WERI-Rb-1 (cell line): ENCODE results near the gene TSGA10IP.

Source experiments
- DNase-seq: peaks from one replicate; pipeline ENCODE4 v3.0.0-alpha.2; 2020
- H3K27ac ChIP-seq: fragments of 250-450 bp; sonication (Bioruptor Pico); 2 replicates; pipeline ENCODE4 v1.5.1; 2020; ENCODE audit warnings: mild to moderate bottlenecking, moderate library complexity
- H3K27me3 ChIP-seq: fragments of 250-450 bp; sonication (Bioruptor Pico); 2 replicates; pipeline ENCODE4 v1.5.1; 2021; ENCODE audit warnings: mild to moderate bottlenecking, low read depth, moderate library complexity; ENCODE audit not compliant: insufficient read depth, severe bottlenecking
- H3K36me3 ChIP-seq: fragments of 250-450 bp; sonication (Bioruptor Pico); 2 replicates; pipeline ENCODE4 v1.5.1; 2020; ENCODE audit warnings: mild to moderate bottlenecking, moderate library complexity
- H3K4me3 ChIP-seq: 2 replicates; pipeline ENCODE4 v1.5.1; 2011; ENCODE audit warnings: low read depth, mild to moderate bottlenecking, control low read depth, low read length
- H3K9me3 ChIP-seq: fragments of 250-450 bp; sonication (Bioruptor Pico); 2 replicates; pipeline ENCODE4 v1.5.1; 2021; ENCODE audit warnings: mild to moderate bottlenecking, moderate library complexity; ENCODE audit not compliant: severe bottlenecking
- TF ChIP-seq, protein P1 (sequence below): IDR thresholded peaks from 2 replicates; pipeline ENCODE4 v1.5.1; 2011; ENCODE audit warnings: low read depth, mild to moderate bottlenecking, control low read depth, inconsistent platforms, low read length

TSGA10IP gene

DNA sequence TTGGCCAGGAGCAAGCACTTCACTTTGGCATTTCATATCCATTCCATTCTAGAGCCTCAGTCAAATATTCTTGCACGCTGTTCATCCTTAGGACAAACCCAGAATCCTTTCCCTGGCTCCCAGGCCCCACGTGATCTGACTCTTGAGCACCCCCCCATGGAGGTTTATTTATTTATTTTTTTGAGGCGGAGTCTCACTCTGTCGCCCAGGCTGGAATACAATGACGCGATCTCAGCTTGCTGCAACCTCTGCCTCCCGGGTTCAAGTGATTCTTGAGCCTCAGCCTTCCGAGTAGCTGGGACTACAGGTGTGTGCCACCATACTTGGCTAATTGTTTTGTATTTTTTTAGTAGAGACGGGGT, 12.7 kb upstream of the TSGA10IP start:
- no peaks in the 10 kb centered on the region for H3K9me3 ChIP-seq
- peak; percentile 31 for DNase-seq
- H3K4me3 ChIP-seq, result no peak overlapping the region
- H3K27ac ChIP-seq, result no peak overlapping the region
- TF ChIP-seq, protein P1, sequence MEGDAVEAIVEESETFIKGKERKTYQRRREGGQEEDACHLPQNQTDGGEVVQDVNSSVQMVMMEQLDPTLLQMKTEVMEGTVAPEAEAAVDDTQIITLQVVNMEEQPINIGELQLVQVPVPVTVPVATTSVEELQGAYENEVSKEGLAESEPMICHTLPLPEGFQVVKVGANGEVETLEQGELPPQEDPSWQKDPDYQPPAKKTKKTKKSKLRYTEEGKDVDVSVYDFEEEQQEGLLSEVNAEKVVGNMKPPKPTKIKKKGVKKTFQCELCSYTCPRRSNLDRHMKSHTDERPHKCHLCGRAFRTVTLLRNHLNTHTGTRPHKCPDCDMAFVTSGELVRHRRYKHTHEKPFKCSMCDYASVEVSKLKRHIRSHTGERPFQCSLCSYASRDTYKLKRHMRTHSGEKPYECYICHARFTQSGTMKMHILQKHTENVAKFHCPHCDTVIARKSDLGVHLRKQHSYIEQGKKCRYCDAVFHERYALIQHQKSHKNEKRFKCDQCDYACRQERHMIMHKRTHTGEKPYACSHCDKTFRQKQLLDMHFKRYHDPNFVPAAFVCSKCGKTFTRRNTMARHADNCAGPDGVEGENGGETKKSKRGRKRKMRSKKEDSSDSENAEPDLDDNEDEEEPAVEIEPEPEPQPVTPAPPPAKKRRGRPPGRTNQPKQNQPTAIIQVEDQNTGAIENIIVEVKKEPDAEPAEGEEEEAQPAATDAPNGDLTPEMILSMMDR, result no peak
- no peaks in the 10 kb centered on the region for H3K27me3 ChIP-seq
- H3K36me3 ChIP-seq, result no peaks in the 10 kb centered on the region

DNA sequence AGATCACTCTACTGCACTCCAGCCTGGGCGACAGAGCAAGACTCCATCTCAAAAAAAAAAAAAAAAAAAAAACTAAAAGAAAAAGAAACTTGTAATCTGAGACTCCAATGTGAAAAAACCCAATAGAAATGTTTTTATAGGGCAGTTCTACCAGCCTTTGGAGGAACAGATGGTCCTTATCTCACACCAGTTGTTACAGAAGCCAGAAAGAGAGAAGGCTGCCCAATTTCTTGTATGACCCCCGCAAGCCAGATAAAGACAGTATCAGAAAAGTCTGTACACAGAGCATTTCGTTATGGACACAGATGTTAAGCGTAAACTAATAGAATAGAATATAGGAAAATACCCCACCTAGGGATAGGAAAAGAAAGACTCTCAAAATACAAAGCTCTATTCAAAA, 11.3 kb upstream of the TSGA10IP start:
- no peak overlapping the region for H3K27ac ChIP-seq
- DNase-seq, result no peak
- no peaks in the 10 kb centered on the region for H3K36me3 ChIP-seq
- H3K9me3 ChIP-seq, result no peaks in the 10 kb centered on the region
- H3K27me3 ChIP-seq, result no peaks in the 10 kb centered on the region
- TF ChIP-seq, protein P1, result no peak
- H3K4me3 ChIP-seq, result no peak overlapping the region

DNA sequence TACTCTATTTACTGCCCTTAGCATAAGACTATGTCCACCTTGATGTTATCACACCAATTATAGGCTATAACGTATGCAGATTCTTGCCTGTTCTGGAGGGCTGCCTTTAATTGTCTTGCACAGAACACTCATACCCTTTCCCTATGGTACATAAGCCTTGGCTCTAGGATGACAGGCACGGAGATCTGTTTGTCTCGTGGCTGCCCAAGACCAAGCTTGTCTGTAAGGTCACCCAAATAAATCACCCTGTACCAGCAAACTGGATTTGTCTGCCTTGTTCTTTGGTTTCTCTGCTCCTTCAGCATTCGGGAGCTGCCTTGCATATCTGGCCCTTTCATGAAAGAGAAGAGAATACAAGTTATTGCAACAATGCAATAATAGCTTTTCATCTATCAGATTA, 7.5 kb upstream of the TSGA10IP start:
- DNase-seq, result no peak
- H3K27me3 ChIP-seq, result no peaks in the 10 kb centered on the region

DNA sequence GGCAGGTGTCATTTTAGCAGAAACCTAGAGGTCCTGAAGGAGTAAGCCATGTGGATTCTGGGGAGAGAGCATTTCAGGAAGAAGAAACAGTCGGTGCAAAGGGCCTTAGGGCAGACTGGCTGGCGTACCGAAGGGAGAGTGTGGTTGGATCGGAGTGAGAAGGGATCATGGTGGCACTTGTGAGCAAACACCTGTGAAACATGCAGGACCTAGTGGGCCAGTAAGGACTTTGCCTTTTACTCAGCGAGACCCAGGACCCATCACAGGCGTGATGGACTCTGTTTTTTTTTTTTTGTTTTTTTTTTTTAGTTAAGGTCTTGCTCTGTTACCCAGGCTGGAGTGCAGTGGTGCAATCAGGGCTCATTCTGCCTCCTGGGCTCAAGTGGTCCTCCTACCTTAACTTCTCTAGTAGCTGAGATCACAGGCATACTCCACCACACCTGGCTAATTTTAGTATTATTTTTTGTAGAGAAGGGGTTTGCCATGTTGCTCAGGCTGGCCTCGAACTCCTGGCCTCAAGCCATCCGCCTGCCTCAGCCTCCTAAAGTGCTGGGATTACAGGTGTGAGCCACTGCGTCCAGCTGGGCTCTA, 3.5 kb upstream of the TSGA10IP start:
- H3K36me3 ChIP-seq, result no peaks in the 10 kb centered on the region
- DNase-seq, result no peak
- H3K4me3 ChIP-seq, result no peak overlapping the region
- no peaks in the 10 kb centered on the region for H3K9me3 ChIP-seq
- H3K27me3 ChIP-seq, result no peaks in the 10 kb centered on the region
- no peak overlapping the region for H3K27ac ChIP-seq
- TF ChIP-seq, protein P1, result no peak

More for the DNA sequence above, 7.5 kb upstream of the TSGA10IP start:
- Histone ChIP-seq H3K27ac (no peak overlapping the region), H3K36me3 (no peaks in the 10 kb centered on the region), H3K4me3 (no peak overlapping the region), H3K9me3 (no peaks in the 10 kb centered on the region)
- TF ChIP-seq, protein P1, result no peak

DNA sequence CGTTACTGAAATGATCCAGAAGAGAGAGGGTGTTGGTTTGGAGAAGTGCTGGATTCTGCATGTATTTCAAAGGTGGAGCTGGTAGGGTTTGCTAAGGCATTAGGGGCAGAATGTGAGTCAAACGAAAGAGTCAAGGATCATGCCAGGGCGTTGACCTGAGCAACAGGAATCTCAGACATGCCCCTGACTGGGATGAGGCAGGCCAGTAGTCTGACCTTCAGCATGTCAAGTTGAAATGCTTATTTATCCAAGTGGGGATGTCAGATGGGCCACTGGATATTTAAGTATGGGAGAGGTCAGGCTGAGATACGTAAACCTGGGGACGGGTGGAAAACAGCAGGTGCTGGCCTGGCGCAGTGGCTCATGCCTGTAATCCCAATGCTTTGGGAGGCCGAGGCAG, 2.7 kb upstream of the TSGA10IP start:
- no peaks in the 10 kb centered on the region for H3K9me3 ChIP-seq
- no peak overlapping the region for H3K27ac ChIP-seq
- TF ChIP-seq, protein P1, result no peak
- no peak for DNase-seq
- H3K36me3 ChIP-seq, result no peaks in the 10 kb centered on the region
- no peak overlapping the region for H3K4me3 ChIP-seq
- H3K27me3 ChIP-seq, result no peaks in the 10 kb centered on the region

DNA sequence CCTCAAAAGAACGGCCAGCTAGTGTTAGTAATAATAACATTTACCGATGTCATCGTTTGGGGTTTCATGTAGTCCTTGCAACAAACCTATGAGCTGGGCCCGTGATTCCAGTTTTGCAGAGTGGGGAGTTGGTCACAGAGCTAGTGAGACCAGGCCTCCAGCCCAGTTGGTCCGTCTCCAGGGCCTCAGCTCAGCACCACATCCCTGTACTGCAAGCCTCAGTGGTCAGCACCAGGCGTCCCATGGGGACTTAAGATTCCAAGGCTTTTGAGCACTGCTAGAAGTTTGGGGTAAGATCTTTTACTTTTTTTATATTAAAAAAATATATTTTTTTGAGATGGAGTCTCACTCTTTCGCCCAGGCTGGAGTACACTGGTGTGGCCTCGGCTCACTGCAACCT, 1.1 kb upstream of the TSGA10IP start:
- no peak overlapping the region for H3K27ac ChIP-seq
- TF ChIP-seq, protein P1, result no peak
- no peak for DNase-seq
- H3K27me3 ChIP-seq, result no peaks in the 10 kb centered on the region
- H3K4me3 ChIP-seq, result no peak overlapping the region
- no peaks in the 10 kb centered on the region for H3K36me3 ChIP-seq
- no peaks in the 10 kb centered on the region for H3K9me3 ChIP-seq
